ENCODE measurements around the gene C11orf91.

DNA sequence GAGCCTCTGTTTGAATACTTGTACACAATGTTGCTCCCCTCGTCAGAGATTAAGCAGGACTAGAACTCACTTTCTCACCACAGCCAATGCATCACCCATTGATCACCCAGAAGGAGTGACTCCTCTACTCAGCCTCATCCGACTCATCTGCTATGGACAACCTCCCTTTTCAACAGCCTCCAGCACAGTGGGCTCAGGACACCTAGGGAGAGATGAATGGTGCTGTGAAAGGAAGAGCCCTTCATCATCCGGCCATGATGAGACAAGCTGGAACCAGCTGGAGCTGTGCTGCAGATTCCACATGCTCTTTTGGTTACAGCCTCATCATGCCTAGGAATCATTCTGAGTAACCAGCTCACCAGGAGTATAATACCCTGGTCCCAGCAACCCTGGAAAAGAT is 15.5 kb downstream of the C11orf91 start:
- TF ChIP-seq, protein P1, sequence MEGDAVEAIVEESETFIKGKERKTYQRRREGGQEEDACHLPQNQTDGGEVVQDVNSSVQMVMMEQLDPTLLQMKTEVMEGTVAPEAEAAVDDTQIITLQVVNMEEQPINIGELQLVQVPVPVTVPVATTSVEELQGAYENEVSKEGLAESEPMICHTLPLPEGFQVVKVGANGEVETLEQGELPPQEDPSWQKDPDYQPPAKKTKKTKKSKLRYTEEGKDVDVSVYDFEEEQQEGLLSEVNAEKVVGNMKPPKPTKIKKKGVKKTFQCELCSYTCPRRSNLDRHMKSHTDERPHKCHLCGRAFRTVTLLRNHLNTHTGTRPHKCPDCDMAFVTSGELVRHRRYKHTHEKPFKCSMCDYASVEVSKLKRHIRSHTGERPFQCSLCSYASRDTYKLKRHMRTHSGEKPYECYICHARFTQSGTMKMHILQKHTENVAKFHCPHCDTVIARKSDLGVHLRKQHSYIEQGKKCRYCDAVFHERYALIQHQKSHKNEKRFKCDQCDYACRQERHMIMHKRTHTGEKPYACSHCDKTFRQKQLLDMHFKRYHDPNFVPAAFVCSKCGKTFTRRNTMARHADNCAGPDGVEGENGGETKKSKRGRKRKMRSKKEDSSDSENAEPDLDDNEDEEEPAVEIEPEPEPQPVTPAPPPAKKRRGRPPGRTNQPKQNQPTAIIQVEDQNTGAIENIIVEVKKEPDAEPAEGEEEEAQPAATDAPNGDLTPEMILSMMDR (conservative IDR thresholded peaks at IDR 0.05) = no peak
- no peak for TF ChIP-seq ZFX (IDR thresholded peaks at IDR 0.05)

Measured in C4-2B (cell line).